Stimulated activated CD4-positive, alpha-beta T cell treated with anti-CD3 and anti-CD28 coated beads, Interleukin-15, amount 100 ng/mL, for 48 hours (primary cell): Measurements from ENCODE around the gene HMGN1.
A peak's percentile ranks its signal among the peaks of the same experiment; 100 is the strongest.

Experiments
- DNase-seq, 2 donors: peaks; one replicate each; pipeline ENCODE4 v3.0.0-alpha.2; 2020; ENCODE audit warnings: low read depth in 2 of 2

Gene HMGN1

GRCh38 chr21:39330001-39330400 lies 18.9 kb downstream of the HMGN1 start:
- DNase-seq = no peak

- DNase-seq = no peak
These were observed 21.2 kb downstream of the HMGN1 start for GRCh38 chr21:39327727-39328126.

GRCh38 chr21:39326607-39327307 lies 22.1 kb downstream of the HMGN1 start:
- DNase-seq = no peak

- no peak for DNase-seq
These were observed 23.4 kb downstream of the HMGN1 start for GRCh38 chr21:39325458-39325857.

GRCh38 chr21:39321424-39321823 lies 27.5 kb downstream of the HMGN1 start:
- DNase-seq = no peak

- no peak for DNase-seq
These were observed 29.0 kb downstream of the HMGN1 start for GRCh38 chr21:39319814-39320332.

- no peak for DNase-seq
These were observed 29.6 kb downstream of the HMGN1 start for GRCh38 chr21:39319251-39319756.

- no peak for DNase-seq
These were observed 30.6 kb downstream of the HMGN1 start for GRCh38 chr21:39318091-39318959.

GRCh38 chr21:39317134-39318090 lies 31.5 kb downstream of the HMGN1 start:
- no peak for DNase-seq

- DNase-seq = no peak
These were observed 32.2 kb downstream of the HMGN1 start for GRCh38 chr21:39316729-39317128.

GRCh38 chr21:39315603-39316445 lies 33.1 kb downstream of the HMGN1 start:
- DNase-seq = no peak

GRCh38 chr21:39314143-39315027 lies 34.5 kb downstream of the HMGN1 start:
- DNase-seq = peak; percentile 31 to 36

- peak; percentile 63 to 64 for DNase-seq
These were observed 35.2 kb downstream of the HMGN1 start, which contains the start of gene BRWD1 for GRCh38 chr21:39313571-39314142. Gene BRWD1 (minus strand): TSS chr21:39313632. CDS start chr21:39313491, 141 bp downstream.

- DNase-seq = peak in 1 of 2 donors; percentile 2
These were observed 35.8 kb downstream of the HMGN1 start for GRCh38 chr21:39313042-39313570.

GRCh38 chr21:39312112-39313041 lies 36.5 kb downstream of the HMGN1 start:
- DNase-seq = peak; percentile 91 to 92

GRCh38 chr21:39311164-39311563 lies 37.7 kb downstream of the HMGN1 start:
- DNase-seq = no peak

- no peak for DNase-seq
These were observed 41.4 kb downstream of the HMGN1 start for GRCh38 chr21:39307466-39307865.

- no peak for DNase-seq
These were observed 48.3 kb downstream of the HMGN1 start for GRCh38 chr21:39300587-39300986.
